T-helper 2 cell (primary cell): ENCODE measurements around the gene SHKBP1.

Source experiments
- DNase-seq, 5 experiments: peaks; one replicate each; pipeline versions ENCODE4 v3.0.0 to v3.0.0-alpha.2; 2012 to 2022

Gene SHKBP1

GRCh38 chr19:40601134-40601974 is 24.7 kb downstream of the SHKBP1 start, which contains the start of gene LTBP4:
Gene LTBP4, plus strand, starts transcription at chr19:40601369. Its CDS starts 19 bp downstream, at chr19:40601388.
- DNase-seq = no peak

GRCh38 chr19:40603071-40603388 is 26.4 kb downstream of the SHKBP1 start:
- DNase-seq = no peak

GRCh38 chr19:40603389-40604170 is 26.9 kb downstream of the SHKBP1 start:
- peak; percentile 94 to 99 (median 97) for DNase-seq

- DNase-seq = no peak
These were observed 27.5 kb downstream of the SHKBP1 start for GRCh38 chr19:40604171-40604646.

- DNase-seq = no peak
These were observed 28.1 kb downstream of the SHKBP1 start for GRCh38 chr19:40604647-40605215.

- DNase-seq = peak; percentile 60 to 95 (median 81)
These were observed 28.7 kb downstream of the SHKBP1 start for GRCh38 chr19:40605216-40605971.

GRCh38 chr19:40607311-40608239 is 30.9 kb downstream of the SHKBP1 start:
- no peak for DNase-seq

- no peak for DNase-seq
These were observed 31.6 kb downstream of the SHKBP1 start for GRCh38 chr19:40608240-40608621.

- DNase-seq = no peak
These were observed 32.3 kb downstream of the SHKBP1 start for GRCh38 chr19:40608957-40609356.

- DNase-seq = peak; percentile 63 to 87 (median 78)
These were observed 33.1 kb downstream of the SHKBP1 start for GRCh38 chr19:40609561-40610395.

GRCh38 chr19:40610396-40611064 is 33.9 kb downstream of the SHKBP1 start:
- peak; percentile 43 to 89 (median 60) for DNase-seq

- DNase-seq = peak in 1 of 5 experiments; percentile 70
These were observed 34.4 kb downstream of the SHKBP1 start for GRCh38 chr19:40611096-40611495.

- no peak for DNase-seq
These were observed 35.4 kb downstream of the SHKBP1 start for GRCh38 chr19:40611900-40612698.

- DNase-seq = peak in 4 of 5 experiments; percentile 47 to 77 (median 60)
These were observed 36.4 kb downstream of the SHKBP1 start for GRCh38 chr19:40612831-40613689.

GRCh38 chr19:40613690-40614621 is 37.3 kb downstream of the SHKBP1 start:
- DNase-seq = peak; percentile 63 to 94 (median 79)

- peak in 4 of 5 experiments; percentile 58 to 98 (median 81) for DNase-seq
These were observed 38.1 kb downstream of the SHKBP1 start for GRCh38 chr19:40614622-40615411.
